AG09309 (cell line): ENCODE data around the gene SLC16A3.
"Not testable (repeated sequence)": the region's sequence is repeated elsewhere in the genome, so short reads cannot be mapped to it uniquely, and the experiment has no call there.

Experiments
- DNase-seq: peaks from one replicate; pipeline ENCODE4 v3.0.0-alpha.2; 2010; ENCODE audit warnings: low read depth
- H3K4me3 ChIP-seq: 2 replicates; pipeline ENCODE4 v1.5.1; 2011; ENCODE audit warnings: mild to moderate bottlenecking, low read depth, low read length, moderate library complexity; ENCODE audit not compliant: control insufficient read depth
- CTCF ChIP-seq: IDR thresholded peaks from 2 replicates; pipeline ENCODE4 v1.5.1; 2011; ENCODE audit warnings: mild to moderate bottlenecking, low read depth, low read length, inconsistent platforms; ENCODE audit not compliant: insufficient read depth, control insufficient read depth; ENCODE audit errors: missing control alignments

SLC16A3 gene

GRCh38 chr17:82249896-82250581, 21.2 kb downstream of the SLC16A3 start:
- no peak for TF ChIP-seq CTCF
- no peak overlapping the region for H3K4me3 ChIP-seq
- no peak for DNase-seq

- TF ChIP-seq CTCF: no peak
- H3K4me3 ChIP-seq: no peak overlapping the region
- DNase-seq: no peak
These were observed 22.1 kb downstream of the SLC16A3 start for GRCh38 chr17:82250868-82251500.

- no peak for TF ChIP-seq CTCF
- no peak for DNase-seq
- H3K4me3 ChIP-seq: no peak overlapping the region
These were observed 23.8 kb downstream of the SLC16A3 start for GRCh38 chr17:82252511-82253178.

GRCh38 chr17:82253179-82253544, 24.3 kb downstream of the SLC16A3 start:
- H3K4me3 ChIP-seq: no peak overlapping the region
- DNase-seq: no peak
- TF ChIP-seq CTCF: no peak

GRCh38 chr17:82254096-82254495, 25.3 kb downstream of the SLC16A3 start:
- H3K4me3 ChIP-seq: not testable (repeated sequence)

GRCh38 chr17:82254746-82255145, 25.9 kb downstream of the SLC16A3 start:
- H3K4me3 ChIP-seq: not testable (repeated sequence)

More at GRCh38 chr17:82254096-82254495, 25.3 kb downstream of the SLC16A3 start:
- not testable (repeated sequence) for DNase-seq

GRCh38 chr17:82255402-82255972, 26.6 kb downstream of the SLC16A3 start:
- TF ChIP-seq CTCF: no peak

More at GRCh38 chr17:82254746-82255145, 25.9 kb downstream of the SLC16A3 start:
- DNase-seq: not testable (repeated sequence)

More at GRCh38 chr17:82255402-82255972, 26.6 kb downstream of the SLC16A3 start:
- DNase-seq: no peak
- H3K4me3 ChIP-seq: no peak overlapping the region
